Measurements from ENCODE around the gene FKBP7.
A peak's percentile ranks its signal among the peaks of the same experiment; 100 is the strongest.

Gene FKBP7

DNA sequence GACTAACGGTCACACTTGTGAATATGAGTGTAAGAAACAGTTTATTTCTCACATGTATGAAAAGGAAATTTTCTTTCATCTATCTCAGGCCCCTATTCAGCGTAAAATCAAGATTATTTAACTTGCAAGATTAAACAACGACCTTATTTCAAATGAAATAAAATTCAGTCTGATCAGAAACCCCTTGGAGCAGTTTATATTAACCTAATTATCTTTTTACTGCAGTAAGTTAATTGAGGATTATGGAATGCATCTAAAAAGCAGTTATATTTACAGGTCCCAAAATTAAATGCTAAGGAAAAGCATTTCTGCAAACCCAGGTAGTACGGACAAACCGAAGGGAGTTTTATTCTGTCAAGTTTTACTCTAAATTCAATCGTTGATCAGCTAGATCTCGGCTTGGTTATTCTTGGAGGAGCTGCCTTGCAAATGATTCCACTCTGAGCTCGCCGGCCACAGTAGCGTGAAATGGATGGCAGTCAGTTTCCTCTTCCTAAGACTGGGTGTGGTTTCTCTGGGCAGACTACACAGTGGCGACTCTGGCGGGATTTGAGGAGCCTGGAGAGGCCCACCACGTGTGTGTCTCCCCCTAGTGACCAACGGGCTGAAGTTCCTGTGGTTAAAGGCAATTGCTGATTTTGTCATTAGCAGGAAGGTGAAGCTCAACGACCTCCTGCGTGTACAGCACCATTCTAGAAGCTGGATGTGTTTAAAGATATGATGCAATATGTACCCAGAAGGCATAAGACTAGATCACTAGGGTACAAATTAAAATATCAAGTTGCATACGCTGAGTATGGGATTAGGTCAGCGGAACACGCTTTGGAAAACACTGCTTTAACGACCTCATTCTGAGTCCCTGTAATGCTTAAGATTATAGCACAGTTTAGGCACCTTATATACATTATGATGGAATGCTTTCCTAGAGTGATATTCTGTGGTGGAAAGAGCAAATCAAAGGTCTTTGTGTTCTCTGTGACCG is 63.8 kb downstream of the FKBP7 start:
- no peak overlapping the region for H3K27ac ChIP-seq
- TF ChIP-seq, protein P1, sequence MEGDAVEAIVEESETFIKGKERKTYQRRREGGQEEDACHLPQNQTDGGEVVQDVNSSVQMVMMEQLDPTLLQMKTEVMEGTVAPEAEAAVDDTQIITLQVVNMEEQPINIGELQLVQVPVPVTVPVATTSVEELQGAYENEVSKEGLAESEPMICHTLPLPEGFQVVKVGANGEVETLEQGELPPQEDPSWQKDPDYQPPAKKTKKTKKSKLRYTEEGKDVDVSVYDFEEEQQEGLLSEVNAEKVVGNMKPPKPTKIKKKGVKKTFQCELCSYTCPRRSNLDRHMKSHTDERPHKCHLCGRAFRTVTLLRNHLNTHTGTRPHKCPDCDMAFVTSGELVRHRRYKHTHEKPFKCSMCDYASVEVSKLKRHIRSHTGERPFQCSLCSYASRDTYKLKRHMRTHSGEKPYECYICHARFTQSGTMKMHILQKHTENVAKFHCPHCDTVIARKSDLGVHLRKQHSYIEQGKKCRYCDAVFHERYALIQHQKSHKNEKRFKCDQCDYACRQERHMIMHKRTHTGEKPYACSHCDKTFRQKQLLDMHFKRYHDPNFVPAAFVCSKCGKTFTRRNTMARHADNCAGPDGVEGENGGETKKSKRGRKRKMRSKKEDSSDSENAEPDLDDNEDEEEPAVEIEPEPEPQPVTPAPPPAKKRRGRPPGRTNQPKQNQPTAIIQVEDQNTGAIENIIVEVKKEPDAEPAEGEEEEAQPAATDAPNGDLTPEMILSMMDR (conservative IDR thresholded peaks at IDR 0.05): peak; percentile 91
- TF ChIP-seq ZFX (IDR thresholded peaks at IDR 0.05): no peak
